HL-60 (cell line): ENCODE measurements around the gene PRSS33.

Source experiments
- POLR2AphosphoS5 ChIP-seq: IDR thresholded peaks from 2 replicates; pipeline ENCODE4 v1.6.1; 2012; ENCODE audit warnings: low read depth
- TF ChIP-seq, protein P1 (sequence below): IDR thresholded peaks from one replicate; pipeline ENCODE4 v1.5.1; 2011; ENCODE audit warnings: low read length, control low read depth, inconsistent platforms; ENCODE audit not compliant: insufficient read depth
- TF ChIP-seq, protein P2 (sequence below): IDR thresholded peaks from 2 replicates; pipeline ENCODE4 v1.6.1; 2012; ENCODE audit warnings: low read depth; ENCODE audit not compliant: insufficient replicate concordance

DNA sequence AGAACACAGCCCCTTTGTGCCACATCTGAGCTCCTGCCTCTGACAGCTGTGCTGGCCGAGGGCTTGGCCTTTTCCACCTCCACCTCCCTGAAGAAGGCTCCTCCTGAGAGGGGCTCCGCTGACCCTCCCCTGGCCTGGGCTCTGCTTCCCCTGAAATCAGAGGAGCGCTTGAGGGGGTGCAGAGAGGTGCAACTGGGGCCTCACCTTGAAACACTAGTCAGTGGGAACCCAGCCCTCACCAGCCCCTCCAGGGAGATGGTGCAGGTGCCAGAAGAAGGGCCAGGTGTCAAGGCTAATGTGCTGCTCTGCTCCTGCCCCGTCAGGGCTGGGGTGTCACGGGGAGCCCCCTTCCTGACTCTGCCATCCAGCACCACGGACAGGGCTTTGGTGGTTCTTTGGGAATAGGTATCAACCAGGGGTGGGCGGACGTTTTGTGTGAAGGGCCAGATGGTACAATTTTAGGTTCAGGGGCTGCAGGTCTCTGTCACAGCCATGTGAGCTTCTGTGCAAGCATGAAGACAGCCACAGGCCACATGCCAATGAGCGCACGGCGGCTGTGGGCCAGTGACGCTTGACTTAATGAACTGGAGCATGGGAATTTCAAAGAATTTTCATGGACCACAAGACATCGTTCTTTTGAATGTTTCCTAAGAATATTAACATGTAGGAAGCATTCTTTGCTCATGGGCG lies 40.6 kb upstream of the PRSS33 start:
- TF ChIP-seq, protein P1, sequence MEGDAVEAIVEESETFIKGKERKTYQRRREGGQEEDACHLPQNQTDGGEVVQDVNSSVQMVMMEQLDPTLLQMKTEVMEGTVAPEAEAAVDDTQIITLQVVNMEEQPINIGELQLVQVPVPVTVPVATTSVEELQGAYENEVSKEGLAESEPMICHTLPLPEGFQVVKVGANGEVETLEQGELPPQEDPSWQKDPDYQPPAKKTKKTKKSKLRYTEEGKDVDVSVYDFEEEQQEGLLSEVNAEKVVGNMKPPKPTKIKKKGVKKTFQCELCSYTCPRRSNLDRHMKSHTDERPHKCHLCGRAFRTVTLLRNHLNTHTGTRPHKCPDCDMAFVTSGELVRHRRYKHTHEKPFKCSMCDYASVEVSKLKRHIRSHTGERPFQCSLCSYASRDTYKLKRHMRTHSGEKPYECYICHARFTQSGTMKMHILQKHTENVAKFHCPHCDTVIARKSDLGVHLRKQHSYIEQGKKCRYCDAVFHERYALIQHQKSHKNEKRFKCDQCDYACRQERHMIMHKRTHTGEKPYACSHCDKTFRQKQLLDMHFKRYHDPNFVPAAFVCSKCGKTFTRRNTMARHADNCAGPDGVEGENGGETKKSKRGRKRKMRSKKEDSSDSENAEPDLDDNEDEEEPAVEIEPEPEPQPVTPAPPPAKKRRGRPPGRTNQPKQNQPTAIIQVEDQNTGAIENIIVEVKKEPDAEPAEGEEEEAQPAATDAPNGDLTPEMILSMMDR = no peak
- TF ChIP-seq, protein P2, sequence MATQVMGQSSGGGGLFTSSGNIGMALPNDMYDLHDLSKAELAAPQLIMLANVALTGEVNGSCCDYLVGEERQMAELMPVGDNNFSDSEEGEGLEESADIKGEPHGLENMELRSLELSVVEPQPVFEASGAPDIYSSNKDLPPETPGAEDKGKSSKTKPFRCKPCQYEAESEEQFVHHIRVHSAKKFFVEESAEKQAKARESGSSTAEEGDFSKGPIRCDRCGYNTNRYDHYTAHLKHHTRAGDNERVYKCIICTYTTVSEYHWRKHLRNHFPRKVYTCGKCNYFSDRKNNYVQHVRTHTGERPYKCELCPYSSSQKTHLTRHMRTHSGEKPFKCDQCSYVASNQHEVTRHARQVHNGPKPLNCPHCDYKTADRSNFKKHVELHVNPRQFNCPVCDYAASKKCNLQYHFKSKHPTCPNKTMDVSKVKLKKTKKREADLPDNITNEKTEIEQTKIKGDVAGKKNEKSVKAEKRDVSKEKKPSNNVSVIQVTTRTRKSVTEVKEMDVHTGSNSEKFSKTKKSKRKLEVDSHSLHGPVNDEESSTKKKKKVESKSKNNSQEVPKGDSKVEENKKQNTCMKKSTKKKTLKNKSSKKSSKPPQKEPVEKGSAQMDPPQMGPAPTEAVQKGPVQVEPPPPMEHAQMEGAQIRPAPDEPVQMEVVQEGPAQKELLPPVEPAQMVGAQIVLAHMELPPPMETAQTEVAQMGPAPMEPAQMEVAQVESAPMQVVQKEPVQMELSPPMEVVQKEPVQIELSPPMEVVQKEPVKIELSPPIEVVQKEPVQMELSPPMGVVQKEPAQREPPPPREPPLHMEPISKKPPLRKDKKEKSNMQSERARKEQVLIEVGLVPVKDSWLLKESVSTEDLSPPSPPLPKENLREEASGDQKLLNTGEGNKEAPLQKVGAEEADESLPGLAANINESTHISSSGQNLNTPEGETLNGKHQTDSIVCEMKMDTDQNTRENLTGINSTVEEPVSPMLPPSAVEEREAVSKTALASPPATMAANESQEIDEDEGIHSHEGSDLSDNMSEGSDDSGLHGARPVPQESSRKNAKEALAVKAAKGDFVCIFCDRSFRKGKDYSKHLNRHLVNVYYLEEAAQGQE = peak; percentile 88
- TF ChIP-seq POLR2AphosphoS5 = no peak
